Iris pigment epithelial cell (primary cell): ENCODE results near the gene VPS13C.
"Not testable (repeated sequence)": the region's sequence is repeated elsewhere in the genome, so short reads cannot be mapped to it uniquely, and the experiment has no call there.

Experiments
- DNase-seq: peaks from one replicate; pipeline ENCODE4 v3.0.0-alpha.2; 2011; ENCODE audit warnings: low read depth

VPS13C gene

DNA sequence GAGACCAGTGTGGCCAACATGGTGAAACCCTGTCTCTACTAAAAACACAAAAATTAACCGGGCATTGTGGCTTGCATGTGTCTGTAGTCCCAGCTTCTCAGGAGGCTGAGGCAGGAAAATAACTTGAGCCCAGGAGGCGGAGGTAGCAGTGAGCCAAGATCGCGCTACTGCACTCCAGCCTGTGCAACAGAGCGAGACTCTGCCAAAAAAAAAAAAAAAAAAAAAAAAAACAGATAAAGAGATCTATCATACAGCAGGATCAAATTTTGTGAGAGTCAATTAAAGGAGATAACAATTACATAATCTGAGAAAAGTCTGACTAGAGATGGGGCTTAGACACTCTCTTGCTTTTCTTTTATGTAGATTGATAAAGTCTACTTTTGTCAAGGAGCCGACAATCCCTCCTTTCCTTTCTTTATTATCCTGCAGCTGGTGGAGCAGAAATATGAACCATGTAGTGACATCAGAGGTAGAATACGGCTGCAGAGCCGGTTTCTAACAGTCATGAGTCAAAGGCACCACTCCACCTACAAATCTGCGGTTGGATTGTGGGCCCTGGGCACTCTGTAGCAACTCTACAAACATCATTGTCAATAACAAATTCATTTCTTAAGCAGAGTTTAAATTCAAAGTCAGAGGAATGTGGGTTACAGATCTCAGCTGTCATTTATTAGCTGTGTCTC lies 15.5 kb upstream of the VPS13C start:
- peak; percentile 77 for DNase-seq

DNA sequence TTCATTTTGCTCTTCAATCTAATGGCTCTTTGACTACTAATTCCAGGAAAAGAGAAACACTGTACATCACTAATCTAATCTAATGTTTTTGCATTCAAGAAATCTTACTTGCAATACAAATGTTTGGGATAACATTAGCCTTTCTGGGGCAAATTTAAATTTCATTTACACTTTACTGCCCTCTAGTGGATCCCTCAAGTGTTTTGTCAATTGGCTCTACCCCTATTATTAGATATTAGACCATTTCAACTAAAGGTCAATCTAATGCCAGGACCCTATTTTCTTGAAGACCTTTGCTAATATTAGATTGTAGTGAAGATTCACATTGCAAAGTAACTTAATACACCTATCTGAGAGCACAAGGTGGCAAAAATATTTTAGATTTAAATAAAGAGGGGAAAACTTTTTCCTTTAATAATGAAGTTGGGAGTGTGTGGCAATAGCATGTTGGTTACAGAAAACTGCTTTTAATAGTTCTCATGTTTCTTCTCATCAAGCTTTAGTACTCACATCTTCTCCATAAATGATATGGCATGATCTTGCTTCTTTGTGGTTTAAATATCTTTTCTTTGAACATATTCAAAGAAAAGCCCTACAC lies 11.6 kb upstream of the VPS13C start:
- peak; percentile 56 for DNase-seq

DNA sequence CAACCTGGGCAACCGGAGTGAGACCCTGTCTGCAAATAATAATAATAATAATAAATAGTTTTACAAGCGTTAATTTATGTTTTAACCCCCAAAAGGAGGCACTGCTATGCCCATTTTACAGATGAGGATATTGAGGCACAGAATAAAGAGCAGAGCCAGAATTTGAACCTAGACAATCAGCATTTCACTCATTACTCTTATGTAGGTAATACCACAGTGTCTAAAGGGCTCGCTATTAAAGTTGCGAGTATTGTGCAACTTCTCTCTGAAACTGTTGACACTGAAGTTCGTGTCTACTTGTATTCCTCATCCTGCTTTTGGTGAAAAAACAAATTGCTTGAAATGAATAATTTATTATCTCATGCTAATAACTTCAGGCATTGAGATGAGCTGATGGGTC lies 9.3 kb upstream of the VPS13C start:
- no peak for DNase-seq

DNA sequence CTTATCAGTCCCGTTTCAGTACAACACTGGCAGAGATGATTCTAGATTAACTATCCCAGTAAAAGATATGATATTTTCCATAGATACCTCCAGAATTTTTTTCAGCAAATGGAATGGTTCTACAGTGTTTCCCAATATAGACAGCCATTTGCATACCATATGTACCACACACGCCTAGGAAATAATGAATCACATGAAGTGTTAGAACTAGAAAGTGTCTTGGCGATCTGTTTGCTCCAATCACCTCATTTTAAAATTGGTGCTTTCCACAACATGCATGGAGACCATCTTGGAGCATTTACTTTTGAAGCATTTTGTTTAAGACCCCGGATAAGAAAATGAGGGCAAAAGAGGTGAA lies 8.5 kb upstream of the VPS13C start:
- peak; percentile 40 for DNase-seq

DNA sequence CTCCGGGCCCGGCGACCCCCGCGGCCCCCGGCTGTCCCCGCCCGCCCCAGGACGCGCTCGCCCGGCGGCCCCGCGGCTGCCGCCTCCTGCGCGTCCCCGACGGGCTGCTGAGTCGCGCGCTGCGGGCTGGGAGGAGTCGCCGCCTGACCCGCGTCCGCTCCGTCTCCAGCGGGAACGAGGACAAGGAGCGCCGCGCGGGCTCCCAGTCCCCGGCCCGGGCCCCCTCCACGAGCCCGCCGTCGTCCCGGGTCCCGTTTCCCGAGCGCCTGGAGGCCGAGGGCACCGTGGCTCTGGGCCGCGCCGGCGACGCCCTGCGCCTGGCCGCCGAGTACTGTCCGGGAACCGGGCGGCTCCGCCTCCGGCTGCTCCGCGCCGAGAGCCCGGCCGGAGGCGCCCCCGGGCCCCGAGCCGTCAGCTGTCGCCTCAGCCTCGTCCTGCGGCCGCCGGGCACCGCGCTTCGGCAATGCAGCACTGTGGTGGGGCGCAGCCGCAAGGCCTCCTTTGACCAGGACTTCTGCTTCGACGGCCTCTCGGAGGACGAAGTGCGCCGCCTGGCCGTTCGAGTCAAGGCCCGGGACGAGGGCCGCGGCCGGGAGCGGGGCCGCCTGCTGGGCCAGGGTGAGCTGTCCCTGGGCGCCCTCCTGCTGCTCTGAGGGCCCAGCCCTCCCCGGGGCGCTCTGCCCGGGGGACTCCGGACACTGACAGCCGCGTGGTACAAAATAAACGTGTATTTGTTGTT lies 8.0 kb upstream of the VPS13C start:
- DNase-seq: peak; percentile 41

DNA sequence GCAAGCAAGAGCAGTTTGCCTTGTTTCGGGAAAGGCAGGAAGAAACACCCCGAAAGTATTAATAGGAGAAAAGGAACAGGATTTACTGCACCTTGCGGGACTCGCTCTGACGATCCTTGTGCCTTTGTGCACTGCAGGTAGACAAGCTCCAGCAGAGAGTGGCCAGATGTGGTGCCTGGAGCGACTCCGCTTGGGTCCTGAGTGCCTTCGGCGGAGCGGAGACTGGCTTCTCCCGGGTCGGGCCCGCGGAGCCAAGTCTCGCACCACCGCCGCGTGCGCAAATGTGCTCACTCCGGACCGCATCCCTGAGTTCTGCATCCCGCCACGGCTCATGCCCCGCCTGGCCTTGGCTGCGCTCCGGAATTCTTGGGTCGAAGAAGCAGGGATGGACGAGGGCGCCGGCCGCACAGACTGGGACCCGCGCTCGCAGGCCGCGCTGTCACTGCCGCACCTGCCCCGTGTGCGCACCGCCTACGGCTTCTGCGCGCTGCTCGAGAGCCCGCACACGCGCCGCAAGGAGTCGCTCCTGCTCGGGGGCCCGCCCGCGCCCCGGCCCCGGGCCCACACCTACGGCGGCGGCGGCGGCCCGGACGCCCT lies 7.3 kb upstream of the VPS13C start:
- DNase-seq: no peak

DNA sequence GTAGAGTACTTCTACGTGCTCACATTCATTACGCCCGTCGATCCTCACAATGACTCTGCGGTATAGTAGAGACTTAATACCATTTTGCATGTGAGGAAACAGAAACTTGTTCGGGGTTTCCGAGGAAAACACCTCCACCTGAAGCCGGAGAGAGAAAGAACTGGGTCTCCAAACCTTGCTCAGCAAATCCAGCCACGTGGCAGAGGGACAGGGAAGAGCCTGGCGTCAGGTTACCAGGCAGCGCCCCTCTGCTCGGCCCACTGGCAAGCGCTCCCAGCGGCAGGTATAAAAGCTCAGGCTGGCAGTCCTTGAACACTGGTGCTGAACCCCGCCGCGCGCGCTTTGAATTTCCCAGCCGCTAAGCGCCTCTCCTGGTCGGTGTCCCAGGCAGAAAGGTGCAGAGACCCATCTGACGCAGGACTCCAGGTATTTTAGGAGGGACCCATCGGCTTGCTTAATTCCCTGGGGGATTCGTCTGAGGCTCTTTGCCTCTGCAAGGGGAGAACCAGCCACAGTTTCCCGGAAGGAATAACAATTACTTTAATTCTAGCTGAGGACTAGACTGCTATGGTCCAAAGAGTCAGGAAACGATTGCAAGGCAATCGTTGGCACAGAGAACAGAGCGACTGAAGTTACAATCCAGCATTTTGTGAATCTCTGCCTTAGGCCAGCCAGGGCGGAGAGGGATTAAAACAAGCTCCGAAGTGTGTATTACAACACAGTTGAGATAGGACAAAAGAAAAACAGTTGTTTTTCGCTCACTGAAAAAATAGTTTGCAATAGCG lies 6.6 kb upstream of the VPS13C start, which contains the start of gene C2CD4A:
Gene C2CD4A, plus strand, starts transcription at position 315 of the 785 bp plus-strand sequence. CDS start 637 bp downstream, outside the sequence.
- peak; percentile 66 for DNase-seq

DNA sequence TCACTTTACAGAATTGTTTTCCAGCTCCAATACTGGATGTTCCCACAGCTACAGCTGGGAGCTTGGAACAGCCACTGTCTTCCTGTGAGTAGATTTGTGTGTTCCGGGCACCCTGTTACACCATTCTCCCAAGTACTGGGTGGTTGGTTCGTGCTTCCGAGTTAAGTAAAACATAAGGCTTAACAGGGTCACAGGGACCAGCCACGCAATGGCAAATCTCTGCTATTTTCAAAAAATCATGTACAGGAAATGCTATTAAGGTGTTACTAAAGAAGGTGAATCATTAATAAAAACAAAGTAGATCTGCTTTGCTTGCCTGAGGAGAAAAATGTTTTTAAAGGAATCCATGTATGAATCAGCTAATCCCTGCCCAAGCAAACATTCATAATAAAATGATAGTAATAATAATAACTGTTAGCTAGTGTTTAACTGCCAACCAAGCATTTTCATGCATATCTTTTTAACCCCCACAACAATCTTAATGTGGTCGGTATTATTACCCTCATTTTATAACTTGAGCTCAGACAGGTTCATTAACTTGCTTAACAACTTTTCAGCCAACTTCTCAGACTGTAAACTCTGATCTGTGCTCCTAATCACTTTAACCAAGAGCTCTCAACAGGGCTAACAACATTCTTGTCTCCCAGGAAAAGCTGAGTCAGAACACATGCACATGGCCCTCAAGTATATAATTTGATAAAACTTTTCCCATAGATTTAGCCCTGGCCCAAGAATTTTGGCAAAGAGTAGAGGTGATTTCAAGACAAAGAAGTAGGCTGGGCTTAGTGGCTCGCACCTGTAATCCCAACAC lies 3.8 kb upstream of the VPS13C start:
- DNase-seq: peak; percentile 81

DNA sequence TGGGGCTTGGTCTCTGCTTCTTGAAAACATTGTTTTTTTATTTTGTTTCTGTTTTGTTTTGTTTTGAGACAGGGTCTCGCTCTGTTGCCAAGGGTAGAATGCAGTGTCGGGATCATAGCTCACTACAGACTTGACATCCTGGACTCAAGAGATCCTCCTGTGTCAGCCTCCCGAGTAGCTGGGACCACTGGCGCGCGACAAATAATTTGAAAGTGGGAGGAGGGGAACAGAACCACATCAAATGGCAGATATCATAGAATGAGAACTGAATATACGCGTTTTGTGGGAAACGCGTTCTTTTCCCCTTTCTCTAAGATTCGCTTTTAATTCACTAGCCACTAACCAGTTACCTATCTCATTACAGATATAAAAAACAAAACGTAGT lies 641 bp upstream of the VPS13C start:
- no peak for DNase-seq

DNA sequence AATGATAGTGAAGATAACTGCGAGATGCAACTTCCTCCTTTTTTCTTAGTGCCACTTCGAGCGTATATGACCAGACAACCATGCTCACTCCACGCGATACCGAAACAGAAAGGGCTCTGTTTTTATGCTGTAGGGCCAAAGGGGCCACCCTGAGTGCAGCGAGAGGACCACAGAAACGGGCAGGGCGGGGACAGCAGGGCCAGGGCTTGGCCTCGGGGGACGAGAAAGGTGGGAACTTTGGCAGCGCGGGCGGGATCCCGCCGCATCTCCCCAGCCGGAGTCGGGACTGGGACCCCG lies 483 bp downstream of the VPS13C start:
- DNase-seq: peak; percentile 67

DNA sequence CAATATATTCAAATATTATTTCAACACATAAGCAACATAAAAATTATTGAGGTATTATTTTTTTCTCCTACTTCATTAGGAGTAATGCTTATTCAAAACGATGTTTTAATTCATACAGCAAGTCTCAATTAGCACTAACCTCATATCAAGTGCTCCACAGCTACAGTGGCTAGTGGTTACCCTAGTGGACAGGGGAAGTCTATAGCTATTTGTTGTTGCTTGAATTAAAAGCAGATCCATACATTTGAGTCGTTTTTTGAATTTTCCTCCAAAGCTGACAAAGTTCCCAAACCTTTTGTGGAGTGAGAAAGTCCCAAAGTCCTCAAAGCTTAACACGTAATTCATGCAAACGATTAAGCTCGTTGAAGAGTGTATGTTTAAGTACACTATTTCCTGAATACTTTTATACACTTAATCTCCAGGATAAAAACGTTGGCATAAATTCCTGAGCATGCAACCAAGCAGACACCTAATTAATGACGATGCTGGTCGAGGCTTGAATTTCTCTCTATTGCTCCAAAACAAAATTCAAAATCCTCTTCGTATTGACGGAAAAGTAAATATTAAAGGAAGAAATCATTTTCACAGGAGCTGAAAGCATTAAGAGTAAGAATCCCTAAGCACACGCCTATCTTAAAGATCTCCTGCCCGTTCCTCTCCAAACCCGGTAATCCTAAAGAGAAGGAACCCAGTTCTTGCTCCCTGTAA lies 985 bp downstream of the VPS13C start:
- no peak for DNase-seq

DNA sequence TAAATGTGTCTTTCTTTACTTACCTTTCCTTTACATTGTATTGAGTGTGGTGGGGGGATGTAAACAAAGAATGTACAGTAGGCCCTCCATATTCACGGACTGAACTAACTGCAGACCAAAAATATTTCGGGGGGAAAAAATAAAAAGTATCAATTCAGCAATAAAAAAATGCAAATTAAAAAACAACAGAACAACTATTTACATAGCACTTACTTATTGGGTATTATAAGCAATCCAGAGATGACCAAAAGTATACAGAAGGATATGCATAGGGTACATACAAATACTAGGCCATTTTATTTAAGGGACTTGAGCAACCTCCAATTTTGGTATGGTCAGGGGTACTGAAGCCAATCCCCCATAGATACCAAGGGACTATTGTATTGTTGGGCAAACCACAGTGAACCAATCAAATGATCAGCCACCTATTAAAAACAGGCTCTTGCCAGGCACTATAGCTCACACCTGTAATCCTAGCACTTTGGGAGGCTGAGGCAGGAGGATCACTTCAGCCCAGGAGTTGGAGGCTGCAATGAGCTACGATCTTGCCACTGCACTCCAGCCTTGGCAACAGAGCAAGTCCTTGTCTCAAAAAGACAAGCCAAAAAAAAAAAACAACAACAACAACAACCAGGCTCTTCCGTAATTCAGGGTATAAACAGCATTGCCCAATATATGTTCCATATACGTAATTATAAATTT lies 1.8 kb downstream of the VPS13C start:
- DNase-seq: no peak

DNA sequence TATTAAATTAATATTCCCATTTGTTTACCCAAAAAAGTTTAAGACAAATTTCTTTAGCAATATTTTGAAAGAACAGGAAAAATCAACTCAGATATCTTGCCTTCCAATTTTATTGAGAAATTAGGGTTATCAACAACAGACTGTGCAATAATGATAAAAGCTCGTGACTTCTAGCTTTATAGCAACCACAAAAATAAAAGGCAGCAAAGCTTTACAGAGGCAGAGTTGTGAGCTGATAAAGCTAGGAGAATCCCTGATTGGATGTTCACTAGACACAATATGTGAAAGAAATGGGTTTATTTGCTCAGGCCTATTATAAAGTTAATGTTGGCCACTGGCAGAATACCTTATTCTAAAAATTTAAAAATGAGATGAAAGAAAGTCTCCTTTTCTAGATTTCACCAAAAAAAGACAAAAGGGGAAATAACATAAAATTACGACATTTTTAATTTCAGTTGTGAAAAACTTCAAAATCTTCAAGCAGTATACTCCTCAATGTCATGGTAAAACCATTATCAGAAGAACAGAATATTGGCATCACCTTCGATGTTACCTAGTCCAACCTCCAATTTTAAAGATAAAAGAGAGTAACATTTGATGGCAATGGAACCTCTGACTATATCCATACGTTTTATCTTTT lies 2.8 kb downstream of the VPS13C start:
- DNase-seq: no peak

DNA sequence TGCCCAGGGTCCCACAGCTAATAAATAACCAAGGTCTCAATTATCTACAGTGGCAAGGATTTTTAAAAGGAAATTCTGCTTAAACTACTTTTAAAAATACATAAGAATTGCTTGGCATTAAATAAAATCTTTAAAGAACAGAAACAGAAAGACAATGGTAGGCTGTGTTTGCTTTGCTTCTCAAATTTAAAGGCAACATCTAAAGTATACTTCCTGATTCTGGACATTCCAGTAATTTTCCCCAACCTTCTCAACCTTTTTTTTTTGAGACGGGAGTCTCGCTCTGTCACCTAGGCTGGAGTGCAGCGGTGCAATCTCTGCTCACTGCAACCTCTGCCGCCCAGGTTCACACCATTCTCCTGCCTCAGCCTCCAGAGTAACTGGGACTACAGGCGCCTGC lies 5.3 kb downstream of the VPS13C start:
- no peak for DNase-seq

DNA sequence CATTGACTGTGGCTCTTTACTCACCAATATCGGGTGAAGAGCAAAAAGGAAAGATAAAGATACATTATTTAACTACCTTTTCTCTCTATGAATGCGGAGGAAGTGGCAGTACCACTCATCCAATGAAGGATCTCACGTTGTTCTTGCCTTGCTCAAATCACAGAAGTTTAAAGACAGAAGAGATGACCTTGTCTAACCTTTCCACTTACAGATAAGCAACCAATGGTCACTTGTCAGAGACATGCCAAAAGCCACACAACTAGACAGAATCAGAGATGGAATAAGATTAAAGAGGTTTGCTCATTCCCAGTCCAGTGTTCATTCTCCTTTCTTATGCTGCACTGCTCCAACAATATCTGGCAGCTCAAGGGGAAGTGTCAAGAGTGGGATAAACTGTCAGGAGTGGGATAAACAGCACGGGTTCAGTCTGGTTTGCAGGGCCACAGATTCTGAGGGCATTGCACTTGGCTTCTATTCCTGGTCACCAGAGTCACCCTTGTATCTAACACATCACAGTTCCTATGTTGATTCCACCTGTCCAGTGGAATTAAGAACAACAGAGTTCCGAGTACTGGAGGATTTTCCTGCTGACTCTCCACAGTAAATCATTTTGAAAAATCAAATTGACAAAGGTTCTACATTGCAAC lies 6.7 kb downstream of the VPS13C start:
- no peak for DNase-seq

DNA sequence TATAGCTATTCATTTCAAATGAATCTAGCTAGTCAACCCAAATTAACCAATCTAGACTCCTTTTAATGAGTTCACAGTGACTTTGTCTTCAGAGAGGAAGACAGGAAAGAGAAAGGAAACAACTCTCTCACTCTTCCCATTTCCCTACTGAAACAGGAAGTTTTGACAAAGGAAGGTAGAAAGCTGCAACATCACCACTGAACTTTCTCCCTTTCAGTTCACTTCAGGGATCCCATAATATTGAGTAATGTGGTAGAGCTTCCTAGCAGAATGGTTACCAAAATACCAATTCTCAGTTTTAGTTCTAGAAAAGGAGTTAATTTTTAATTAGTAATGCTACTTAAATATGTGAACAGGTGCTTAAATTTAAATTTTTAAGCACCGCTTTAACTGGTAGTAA lies 7.5 kb downstream of the VPS13C start:
- no peak for DNase-seq

DNA sequence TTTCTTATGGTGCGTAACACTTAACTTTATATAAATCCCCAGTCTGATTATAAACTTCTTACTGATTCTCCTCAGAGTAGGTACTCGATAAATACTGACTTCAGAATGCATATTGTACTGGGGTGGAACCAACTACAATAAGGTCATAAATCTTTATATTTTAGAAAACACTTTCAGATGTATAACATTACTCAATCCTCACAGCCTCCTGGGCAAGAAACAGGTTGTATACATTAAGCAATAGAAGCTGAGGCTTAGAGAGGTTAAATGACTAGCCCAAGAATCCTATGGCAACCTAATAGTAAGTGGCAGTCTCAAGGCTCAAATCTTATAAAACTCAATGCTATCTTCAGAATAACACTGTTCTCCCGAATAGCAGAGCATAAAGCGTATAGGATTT lies 9.1 kb downstream of the VPS13C start:
- no peak for DNase-seq

DNA sequence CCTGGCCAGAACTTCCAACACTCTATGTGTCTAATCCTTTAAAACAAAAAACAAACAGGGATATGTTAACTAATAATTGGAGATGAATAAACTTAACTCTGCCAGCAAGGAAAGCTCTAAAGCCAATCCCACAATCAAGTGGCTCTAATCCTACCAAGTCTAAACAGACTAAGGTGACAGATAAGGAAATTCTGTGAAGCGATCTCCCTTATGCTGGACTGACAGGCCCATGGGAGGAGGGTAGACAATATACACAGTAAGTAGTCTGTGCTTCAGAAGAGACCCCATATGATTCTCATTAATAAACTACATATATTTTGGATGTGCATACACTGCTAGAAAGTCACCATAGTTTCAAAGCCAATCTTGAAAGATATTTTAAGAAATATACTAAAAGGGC lies 10.1 kb downstream of the VPS13C start:
- no peak for DNase-seq

DNA sequence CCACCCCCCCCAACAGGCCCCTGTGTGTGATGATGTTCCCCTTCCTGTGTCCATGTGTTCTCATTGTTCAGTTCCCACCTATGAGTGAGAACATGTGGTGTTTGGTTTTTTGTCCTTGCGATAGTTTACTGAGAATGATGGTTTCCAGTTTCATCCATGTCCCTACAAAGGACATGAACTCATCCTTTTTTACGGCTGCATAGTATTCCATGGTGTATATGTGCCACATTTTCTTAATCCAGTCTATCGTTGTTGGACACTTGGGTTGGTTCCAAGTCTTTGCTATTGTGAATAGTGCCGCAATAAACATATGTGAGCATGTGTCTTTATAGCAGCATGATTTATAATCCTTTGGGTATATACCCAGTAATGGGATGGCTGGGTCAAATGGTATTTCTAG lies 12.0 kb downstream of the VPS13C start:
- not testable (repeated sequence) for DNase-seq
